ENCODE data around the gene UBAC2.

GRCh38 chr13:99345345-99345744 is 144.7 kb downstream of the UBAC2 start:
- TF ChIP-seq CTCF (IDR thresholded peaks at IDR 0.05; ENCODE audit: poor library complexity) (no peak), EZH2phosphoT487 (IDR thresholded peaks at IDR 0.05; ENCODE audit: low read depth, severe bottlenecking, unreplicated experiment) (no peak)

Measured in hepatocyte (in vitro differentiated cells).